Kidney (tissue), 14 donors: ENCODE results near the gene BRCC3. TPM values are rescaled to one million over a fixed set of nuclear protein-coding genes. Genes with fewer than 3 reads are reported as not detected.

ENCODE experiments used
- DNase-seq, 5 donors: peaks; one replicate each; pipeline ENCODE4 v3.0.0-alpha.2; 2013 to 2020
- FAIRE-seq: peaks from 2 replicates; lab custom pipeline; 2012; peaks lifted over from hg19 to GRCh38; lab: Jason Lieb, UNC
- H3K27ac ChIP-seq, 2 donors: one replicate each; pipeline ENCODE4 v1.7.0; 2013; ENCODE audit warnings: low read depth in 2 of 2, low read length in 2 of 2, inconsistent platforms in 1 of 2
- H3K27me3 ChIP-seq: one replicate; pipeline ENCODE4 v1.7.1; 2013; ENCODE audit warnings: low read length, inconsistent platforms; ENCODE audit not compliant: control insufficient read depth, insufficient read depth
- H3K36me3 ChIP-seq, 3 donors: one replicate each; pipeline versions ENCODE4 v1.7.0 to v1.7.1; 2013; ENCODE audit warnings: low read length in 3 of 3, control low read depth in 1 of 3, inconsistent platforms in 1 of 3; ENCODE audit not compliant: insufficient read depth in 3 of 3, control insufficient read depth in 2 of 3
- H3K4me1 ChIP-seq, 3 donors: one replicate each; pipeline versions ENCODE4 v1.7.0 to v1.7.1; 2013; ENCODE audit warnings: low read length in 3 of 3, inconsistent platforms in 1 of 3, low read depth in 1 of 3; ENCODE audit not compliant: control insufficient read depth in 2 of 3, insufficient read depth in 2 of 3
- H3K4me3 ChIP-seq, 3 donors: one replicate each; pipeline versions ENCODE4 v1.7.0 to v1.8.1; 2013; ENCODE audit warnings: low read length in 3 of 3, control low read depth in 1 of 3, inconsistent platforms in 1 of 3
- H3K9ac ChIP-seq, 3 donors: one replicate each; pipeline versions ENCODE4 v1.7.0 to v1.7.1; 2013; ENCODE audit warnings: low read length in 3 of 3, control low read depth in 1 of 3, inconsistent platforms in 1 of 3
- H3K9me3 ChIP-seq, 3 donors: one replicate each; pipeline versions ENCODE4 v1.7.0 to v1.7.1; 2013; ENCODE audit warnings: low read length in 3 of 3, control low read depth in 1 of 3, inconsistent platforms in 1 of 3; ENCODE audit not compliant: control insufficient read depth in 2 of 3, insufficient read depth in 1 of 3
- intact Hi-C: fragments of 100-400 bp; cut with DNase I; formaldehyde crosslinking; loops from one replicate; pipeline ENCODE4 v1.11.1; 2022
- polyA plus RNA-seq: library from polyadenylated mRNA; stranded (reverse); fragments of 350-450 nt; fragmentation: Illumina TruSeq; extraction: RNeasy Lipid Tissue Mini Kit (QIAGEN cat#74804); gene quantifications from one replicate; pipeline ENCODE4 v1.2.3, GENCODE V29; 2014; ENCODE audit warnings: low read depth, low replicate concordance; ENCODE audit not compliant: insufficient read depth
- total RNA-seq: library from RNA; stranded (reverse); fragmentation: NEBNext Ultra II Directional; extraction: Animal tissue kit (Norgen Biotek cat#: 25700); gene quantifications from one replicate; pipeline ENCODE4 v1.2.1, GENCODE V29; 2021
- TF ChIP-seq, protein P1 (sequence below): IDR thresholded peaks from 3 replicates; pipeline ENCODE4 v1.5.1; 2012; ENCODE audit warnings: mild to moderate bottlenecking, moderate library complexity, borderline replicate concordance; ENCODE audit not compliant: insufficient read depth; ENCODE audit errors: extremely low read depth
- donor health status: control.
- donor health status: control.
- donor health status: control.
- donor health status: control.
- donor health status: control.
- donor health status: DM: yes; HTN: yes; CAD: no.
- donor health status: Normal renal cell carcinoma (clear cell type).

BRCC3 gene
- total and polyA plus RNA-seq, 2 donors from 2014 or later, result 14.4 to 23.0 TPM

DNA sequence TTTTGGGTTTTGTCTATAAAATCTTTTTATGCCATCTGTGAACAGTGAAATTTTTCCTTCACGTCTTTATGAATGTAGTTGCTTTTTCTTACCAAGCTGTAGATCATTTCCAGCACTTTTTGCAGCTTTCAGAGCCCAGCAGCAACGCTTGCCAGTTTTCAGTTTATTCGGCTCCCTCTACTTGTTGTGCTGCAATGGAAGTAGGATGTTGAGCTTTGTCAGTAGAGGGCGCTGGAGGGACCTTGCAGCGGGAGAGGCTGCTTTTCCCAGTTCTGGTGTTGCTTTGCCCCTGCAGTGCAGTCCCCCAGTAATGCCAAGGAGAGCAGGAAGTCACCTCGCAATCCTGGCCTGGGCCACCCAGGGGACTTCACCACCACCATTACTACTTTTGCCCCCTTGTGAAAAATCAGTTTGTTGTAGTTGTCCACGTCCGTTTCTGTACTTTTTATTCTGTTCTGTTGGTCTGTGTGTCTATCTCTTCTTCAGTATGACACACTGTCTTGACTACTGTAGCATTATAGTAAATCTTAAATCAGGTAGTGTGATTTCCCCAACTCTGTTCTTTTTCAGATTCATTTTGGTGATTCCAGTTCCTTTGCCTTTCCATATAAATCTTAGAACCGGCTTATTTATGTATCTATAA, 22.2 kb upstream of the BRCC3 start:
- intact Hi-C loops, result no loop called here
- H3K9me3 ChIP-seq, result peaks cover 0 to 1% (median 0%) of the 10 kb centered on the region in 3 donors
- H3K27me3 ChIP-seq, result no peaks in the 10 kb centered on the region
- FAIRE-seq, result no peak
- no peak overlapping the region for H3K27ac ChIP-seq
- peak in 4 of 5 donors; percentile 32 to 57 (median 46) for DNase-seq
- TF ChIP-seq, protein P1, sequence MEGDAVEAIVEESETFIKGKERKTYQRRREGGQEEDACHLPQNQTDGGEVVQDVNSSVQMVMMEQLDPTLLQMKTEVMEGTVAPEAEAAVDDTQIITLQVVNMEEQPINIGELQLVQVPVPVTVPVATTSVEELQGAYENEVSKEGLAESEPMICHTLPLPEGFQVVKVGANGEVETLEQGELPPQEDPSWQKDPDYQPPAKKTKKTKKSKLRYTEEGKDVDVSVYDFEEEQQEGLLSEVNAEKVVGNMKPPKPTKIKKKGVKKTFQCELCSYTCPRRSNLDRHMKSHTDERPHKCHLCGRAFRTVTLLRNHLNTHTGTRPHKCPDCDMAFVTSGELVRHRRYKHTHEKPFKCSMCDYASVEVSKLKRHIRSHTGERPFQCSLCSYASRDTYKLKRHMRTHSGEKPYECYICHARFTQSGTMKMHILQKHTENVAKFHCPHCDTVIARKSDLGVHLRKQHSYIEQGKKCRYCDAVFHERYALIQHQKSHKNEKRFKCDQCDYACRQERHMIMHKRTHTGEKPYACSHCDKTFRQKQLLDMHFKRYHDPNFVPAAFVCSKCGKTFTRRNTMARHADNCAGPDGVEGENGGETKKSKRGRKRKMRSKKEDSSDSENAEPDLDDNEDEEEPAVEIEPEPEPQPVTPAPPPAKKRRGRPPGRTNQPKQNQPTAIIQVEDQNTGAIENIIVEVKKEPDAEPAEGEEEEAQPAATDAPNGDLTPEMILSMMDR, result peak; percentile 60
- no peak overlapping the region for H3K4me3 ChIP-seq
- H3K9ac ChIP-seq, result no peak overlapping the region
- peaks cover 0 to 13% (median 3%) of the 10 kb centered on the region in 3 donors for H3K36me3 ChIP-seq
- peaks cover 0 to 7% (median 0%) of the 10 kb centered on the region in 3 donors for H3K4me1 ChIP-seq

DNA sequence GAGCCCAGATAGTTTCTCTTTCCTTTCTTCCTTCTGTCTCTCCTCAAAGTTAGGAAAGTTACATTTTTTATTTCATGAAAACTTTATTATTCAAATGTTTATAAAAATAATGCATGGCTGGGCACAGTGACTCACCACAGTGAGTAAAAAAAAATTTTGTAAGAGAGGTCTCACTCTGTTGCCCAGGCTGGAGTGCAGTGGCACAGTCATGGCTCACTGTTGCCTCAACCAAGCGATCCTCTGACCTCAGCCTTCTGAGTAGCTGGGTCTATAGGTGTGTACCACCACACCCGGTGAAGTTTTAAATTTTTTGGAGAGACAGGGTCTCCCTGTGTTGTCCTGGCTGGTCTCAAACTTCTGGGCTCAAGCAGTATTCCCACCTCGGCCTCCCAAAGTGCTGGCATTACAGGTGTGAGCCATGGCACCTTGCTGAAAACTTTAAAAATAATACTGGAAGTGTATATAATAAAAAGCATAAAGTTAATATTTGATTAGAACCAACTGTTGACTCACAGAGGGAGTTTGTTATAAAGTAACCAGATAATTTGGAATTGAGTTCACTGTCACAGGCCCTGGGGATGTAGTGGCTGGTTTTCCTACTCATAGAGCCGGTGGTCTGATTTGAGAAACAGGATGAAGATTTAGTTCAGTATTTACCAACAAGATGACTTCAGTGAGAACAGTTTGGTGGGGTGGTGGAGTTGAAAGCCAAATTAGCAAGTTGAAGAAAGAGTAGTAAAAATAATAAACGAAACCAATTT, 18.4 kb upstream of the BRCC3 start:
- Histone ChIP-seq H3K9ac (no peak overlapping the region), H3K4me3 (no peak overlapping the region), H3K4me1 (peaks cover 0 to 10% (median 0%) of the 10 kb centered on the region in 3 donors), H3K36me3 (peaks cover 0 to 6% (median 0%) of the 10 kb centered on the region in 3 donors), H3K9me3 (peaks cover 0 to 1% (median 0%) of the 10 kb centered on the region in 3 donors), H3K27ac (peak overlapping the region; percentile 9 to 53), H3K27me3 (no peaks in the 10 kb centered on the region)
- TF ChIP-seq, protein P1, result no peak
- intact Hi-C loops, result no loop called here
- no peak for FAIRE-seq
- DNase-seq, result peak in 1 of 5 donors; percentile 29

DNA sequence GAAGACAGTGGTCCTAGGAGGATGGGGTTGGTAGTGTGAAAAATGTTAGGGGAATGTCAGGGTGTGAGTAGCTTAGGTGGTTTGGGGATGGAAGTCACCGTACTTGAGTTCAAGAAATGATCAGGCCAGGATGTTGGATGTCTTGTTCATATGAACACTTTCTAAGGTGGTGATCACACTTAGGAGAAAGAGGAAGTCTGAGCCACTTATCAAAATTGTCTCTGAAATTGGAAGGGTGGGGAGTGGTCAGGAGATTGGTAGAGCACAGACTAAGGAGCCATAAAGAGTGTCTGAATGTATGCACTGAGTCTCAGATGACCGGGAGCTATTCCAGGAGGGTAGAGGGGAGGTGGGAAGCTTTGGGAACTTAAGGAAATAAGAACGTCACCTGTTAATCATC, 17.7 kb upstream of the BRCC3 start:
- no peaks in the 10 kb centered on the region for H3K27me3 ChIP-seq
- H3K36me3 ChIP-seq, result peaks cover 0 to 6% (median 0%) of the 10 kb centered on the region in 3 donors
- DNase-seq (no peak), FAIRE-seq (no peak)
- peaks cover 0 to 10% (median 0%) of the 10 kb centered on the region in 3 donors for H3K4me1 ChIP-seq
- TF ChIP-seq, protein P1, result no peak
- H3K9ac ChIP-seq, result no peak overlapping the region
- H3K9me3 ChIP-seq, result no peaks in the 10 kb centered on the region
- no peak overlapping the region for H3K4me3 ChIP-seq
- H3K27ac ChIP-seq, result peak overlapping the region in 1 of 2 donors; percentile 37
- intact Hi-C loops, result no loop called here
